Cardiac fibroblast (primary cell): Measurements from ENCODE around the gene MGA.

Experiments used
- DNase-seq, 2 donors: peaks; one replicate each; pipeline versions ENCODE4 v3.0.0 to v3.0.0-alpha.2; 2010; ENCODE audit warnings: low read depth in 2 of 2
- H3K4me3 ChIP-seq, 2 donors: replicated peaks in 1 of 2; 1 replicate in 1 of 2; 2 replicates in 1 of 2; pipeline ENCODE4 v1.5.1; 2011; ENCODE audit warnings: low read depth in 2 of 2, low read length in 2 of 2, mild to moderate bottlenecking in 2 of 2, moderate library complexity in 1 of 2
- TF ChIP-seq, protein P1 (sequence below): IDR thresholded peaks from one replicate; pipeline ENCODE4 v1.5.1; 2011; ENCODE audit warnings: low read depth, mild to moderate bottlenecking, low read length, inconsistent platforms

Gene MGA

DNA sequence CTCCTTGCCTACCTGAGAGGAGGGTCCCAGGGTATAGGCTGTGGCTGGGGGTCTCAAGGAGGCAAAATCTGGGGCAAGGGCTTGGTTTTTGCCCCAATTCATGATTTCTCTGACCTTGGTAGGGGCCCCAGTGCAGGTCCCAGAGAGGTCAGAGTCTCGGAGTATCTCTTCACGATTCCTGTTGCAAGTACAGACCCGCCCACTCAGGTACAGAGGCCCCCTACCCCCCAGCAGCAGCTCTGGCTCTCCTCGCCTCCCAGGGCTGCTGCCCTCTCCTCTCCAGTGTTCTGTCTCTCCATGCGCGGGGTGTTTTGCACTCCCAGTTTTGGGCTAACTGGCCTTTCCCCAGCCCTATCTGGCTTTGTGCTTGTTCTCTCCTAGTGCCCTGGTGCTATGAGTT, 162.3 kb downstream of the MGA start:
- DNase-seq = no peak
- H3K4me3 ChIP-seq = no peak overlapping the region
- TF ChIP-seq, protein P1, sequence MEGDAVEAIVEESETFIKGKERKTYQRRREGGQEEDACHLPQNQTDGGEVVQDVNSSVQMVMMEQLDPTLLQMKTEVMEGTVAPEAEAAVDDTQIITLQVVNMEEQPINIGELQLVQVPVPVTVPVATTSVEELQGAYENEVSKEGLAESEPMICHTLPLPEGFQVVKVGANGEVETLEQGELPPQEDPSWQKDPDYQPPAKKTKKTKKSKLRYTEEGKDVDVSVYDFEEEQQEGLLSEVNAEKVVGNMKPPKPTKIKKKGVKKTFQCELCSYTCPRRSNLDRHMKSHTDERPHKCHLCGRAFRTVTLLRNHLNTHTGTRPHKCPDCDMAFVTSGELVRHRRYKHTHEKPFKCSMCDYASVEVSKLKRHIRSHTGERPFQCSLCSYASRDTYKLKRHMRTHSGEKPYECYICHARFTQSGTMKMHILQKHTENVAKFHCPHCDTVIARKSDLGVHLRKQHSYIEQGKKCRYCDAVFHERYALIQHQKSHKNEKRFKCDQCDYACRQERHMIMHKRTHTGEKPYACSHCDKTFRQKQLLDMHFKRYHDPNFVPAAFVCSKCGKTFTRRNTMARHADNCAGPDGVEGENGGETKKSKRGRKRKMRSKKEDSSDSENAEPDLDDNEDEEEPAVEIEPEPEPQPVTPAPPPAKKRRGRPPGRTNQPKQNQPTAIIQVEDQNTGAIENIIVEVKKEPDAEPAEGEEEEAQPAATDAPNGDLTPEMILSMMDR = no peak
